Activated CD8-positive, alpha-beta T cell treated with anti-CD3 and anti-CD28 coated beads for 36 hours (primary cell): ENCODE data around the gene SEC16A. TPM values are rescaled to one million over a fixed set of nuclear protein-coding genes. Genes with fewer than 3 reads are reported as not detected.

Experiments used
- ATAC-seq: fragments of 200-7000 bp; cut with Tn5 transposase; one replicate; pipeline ENCODE4 v1.10.0; 2021; ENCODE audit warnings: mild to moderate bottlenecking, moderate library complexity
- CTCF ChIA-PET: fragments of 350-600 bp; sonication (Branson Sonifier 250); formaldehyde crosslinking; loops from one replicate; lab custom pipeline; 2021; ENCODE audit warnings: antibody characterized with exemption; lab: Charles Lee
- POLR2A ChIA-PET: fragments of 350-600 bp; sonication (Branson Sonifier 250); formaldehyde crosslinking; loops from one replicate; lab custom pipeline; 2021; ENCODE audit warnings: antibody characterized with exemption; lab: Charles Lee
- DNase-seq: peaks from one replicate; pipeline ENCODE4 v3.0.0-alpha.2; 2020
- H3K27ac Mint-ChIP-seq: one replicate; pipeline ENCODE4 v1.8.0; 2021; ENCODE audit warnings: mild to moderate bottlenecking, mixed read lengths
- H3K27me3 Mint-ChIP-seq: one replicate; pipeline ENCODE4 v1.8.0; 2021; ENCODE audit warnings: mixed read lengths
- H3K36me3 Mint-ChIP-seq: one replicate; pipeline ENCODE4 v1.8.0; 2021; ENCODE audit warnings: low read depth, mixed read lengths
- H3K4me1 Mint-ChIP-seq: one replicate; pipeline ENCODE4 v1.8.0; 2021; ENCODE audit warnings: low read depth, mixed read lengths
- H3K4me3 Mint-ChIP-seq: one replicate; pipeline ENCODE4 v1.8.0; 2021; ENCODE audit warnings: mild to moderate bottlenecking, moderate library complexity, mixed read lengths
- H3K9me3 Mint-ChIP-seq: one replicate; pipeline ENCODE4 v1.8.0; 2021; ENCODE audit warnings: mixed read lengths
- intact Hi-C: fragments of 100-400 bp; cut with micrococcal nuclease; formaldehyde crosslinking; loops from one replicate; pipeline ENCODE4 v1.10.0; 2022
- total RNA-seq, 2 experiments: library from RNA; stranded (reverse); gene quantifications; one replicate each; pipeline ENCODE4 v1.2.3, GENCODE V29; 2021
- TF ChIP-seq, protein P1 (sequence below): fragments of 200-600 bp; IDR thresholded peaks from one replicate; pipeline ENCODE4 v1.8.0; 2022; ENCODE audit warnings: antibody characterized with exemption, mild to moderate bottlenecking

SEC16A gene
- total RNA-seq, 2 experiments from 2014 or later: 67.9 to 69.8 TPM

GRCh38 chr9:136442265-136442664, 40.6 kb downstream of the SEC16A start:
- intact Hi-C loops: no loop called here
- CTCF ChIA-PET: no interaction called here
- H3K4me3 Mint-ChIP-seq: no peak overlapping the region
- peaks cover 12% of the 10 kb centered on the region for H3K4me1 Mint-ChIP-seq
- H3K27me3 Mint-ChIP-seq: no peaks in the 10 kb centered on the region
- TF ChIP-seq, protein P1, sequence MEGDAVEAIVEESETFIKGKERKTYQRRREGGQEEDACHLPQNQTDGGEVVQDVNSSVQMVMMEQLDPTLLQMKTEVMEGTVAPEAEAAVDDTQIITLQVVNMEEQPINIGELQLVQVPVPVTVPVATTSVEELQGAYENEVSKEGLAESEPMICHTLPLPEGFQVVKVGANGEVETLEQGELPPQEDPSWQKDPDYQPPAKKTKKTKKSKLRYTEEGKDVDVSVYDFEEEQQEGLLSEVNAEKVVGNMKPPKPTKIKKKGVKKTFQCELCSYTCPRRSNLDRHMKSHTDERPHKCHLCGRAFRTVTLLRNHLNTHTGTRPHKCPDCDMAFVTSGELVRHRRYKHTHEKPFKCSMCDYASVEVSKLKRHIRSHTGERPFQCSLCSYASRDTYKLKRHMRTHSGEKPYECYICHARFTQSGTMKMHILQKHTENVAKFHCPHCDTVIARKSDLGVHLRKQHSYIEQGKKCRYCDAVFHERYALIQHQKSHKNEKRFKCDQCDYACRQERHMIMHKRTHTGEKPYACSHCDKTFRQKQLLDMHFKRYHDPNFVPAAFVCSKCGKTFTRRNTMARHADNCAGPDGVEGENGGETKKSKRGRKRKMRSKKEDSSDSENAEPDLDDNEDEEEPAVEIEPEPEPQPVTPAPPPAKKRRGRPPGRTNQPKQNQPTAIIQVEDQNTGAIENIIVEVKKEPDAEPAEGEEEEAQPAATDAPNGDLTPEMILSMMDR: no peak
- no peak overlapping the region for H3K27ac Mint-ChIP-seq
- POLR2A ChIA-PET: interaction anchor here (0.9 to 1.3 kb wide), 4 partner anchors 17 to 190 kb away, joined by 3 read pairs; no protein-coding TSS in a partner anchor
- DNase-seq: no peak
- H3K9me3 Mint-ChIP-seq: no peaks in the 10 kb centered on the region
- no peak for ATAC-seq
- H3K36me3 Mint-ChIP-seq: peaks cover 25% of the 10 kb centered on the region

DNA sequence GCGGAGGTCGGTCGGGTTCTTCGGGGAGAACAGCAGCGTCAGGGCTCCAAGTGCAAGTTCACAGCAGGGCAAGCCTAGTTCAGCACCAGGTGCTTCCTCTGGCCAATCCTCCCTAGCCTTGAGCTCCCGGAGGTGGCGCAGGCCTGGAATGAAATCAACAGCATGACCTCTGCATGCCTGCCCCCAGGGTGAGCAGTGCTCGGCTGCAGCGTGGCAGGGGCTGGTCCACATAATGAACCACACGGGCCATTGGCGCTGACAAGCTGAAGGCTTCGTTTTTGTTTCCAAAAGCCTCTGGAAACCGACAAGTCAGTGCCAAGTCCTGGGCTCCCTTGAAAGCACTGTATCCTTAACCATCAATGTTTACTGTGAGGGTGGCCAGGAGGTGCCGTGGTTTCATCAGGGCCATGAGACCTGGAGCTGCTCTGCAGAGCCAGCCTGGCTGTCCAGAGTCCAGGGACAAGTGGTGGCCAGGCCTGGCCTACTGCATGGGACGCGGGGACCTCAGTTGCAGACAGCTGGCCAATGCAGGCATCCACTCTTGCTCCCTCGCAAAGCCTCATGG, 41.1 kb downstream of the SEC16A start:
- POLR2A ChIA-PET: interaction anchor here (0.9 to 1.0 kb wide), 3 partner anchors 18 to 40 kb away, joined by 3 read pairs; no protein-coding TSS in a partner anchor
- H3K36me3 Mint-ChIP-seq: peaks cover 24% of the 10 kb centered on the region
- H3K27me3 Mint-ChIP-seq: no peaks in the 10 kb centered on the region
- ATAC-seq: no peak
- TF ChIP-seq, protein P1: no peak
- no peak for DNase-seq
- no peak overlapping the region for H3K4me3 Mint-ChIP-seq
- H3K27ac Mint-ChIP-seq: no peak overlapping the region
- H3K4me1 Mint-ChIP-seq: peaks cover 17% of the 10 kb centered on the region
- no peaks in the 10 kb centered on the region for H3K9me3 Mint-ChIP-seq
- intact Hi-C loops: no loop called here
- CTCF ChIA-PET: no interaction called here

- ATAC-seq: no peak
- no peaks in the 10 kb centered on the region for H3K27me3 Mint-ChIP-seq
- intact Hi-C loops: no loop called here
- CTCF ChIA-PET: interaction anchor here (1.1 to 1.6 kb wide), 5 partner anchors 18 to 128 kb away, joined by 3 to 4 read pairs (median 4); no protein-coding TSS in a partner anchor
- peaks cover 21% of the 10 kb centered on the region for H3K4me1 Mint-ChIP-seq
- H3K27ac Mint-ChIP-seq: no peak overlapping the region
- H3K4me3 Mint-ChIP-seq: no peak overlapping the region
- no peaks in the 10 kb centered on the region for H3K9me3 Mint-ChIP-seq
- TF ChIP-seq, protein P1: no peak
- peaks cover 20% of the 10 kb centered on the region for H3K36me3 Mint-ChIP-seq
- no peak for DNase-seq
- POLR2A ChIA-PET: interaction anchor here (1.0 to 1.2 kb wide), 4 partner anchors 11 to 40 kb away, joined by 3 to 5 read pairs (median 3); no protein-coding TSS in a partner anchor
These were observed 41.6 kb downstream of the SEC16A start for GRCh38 chr9:136441191-136441680.

DNA sequence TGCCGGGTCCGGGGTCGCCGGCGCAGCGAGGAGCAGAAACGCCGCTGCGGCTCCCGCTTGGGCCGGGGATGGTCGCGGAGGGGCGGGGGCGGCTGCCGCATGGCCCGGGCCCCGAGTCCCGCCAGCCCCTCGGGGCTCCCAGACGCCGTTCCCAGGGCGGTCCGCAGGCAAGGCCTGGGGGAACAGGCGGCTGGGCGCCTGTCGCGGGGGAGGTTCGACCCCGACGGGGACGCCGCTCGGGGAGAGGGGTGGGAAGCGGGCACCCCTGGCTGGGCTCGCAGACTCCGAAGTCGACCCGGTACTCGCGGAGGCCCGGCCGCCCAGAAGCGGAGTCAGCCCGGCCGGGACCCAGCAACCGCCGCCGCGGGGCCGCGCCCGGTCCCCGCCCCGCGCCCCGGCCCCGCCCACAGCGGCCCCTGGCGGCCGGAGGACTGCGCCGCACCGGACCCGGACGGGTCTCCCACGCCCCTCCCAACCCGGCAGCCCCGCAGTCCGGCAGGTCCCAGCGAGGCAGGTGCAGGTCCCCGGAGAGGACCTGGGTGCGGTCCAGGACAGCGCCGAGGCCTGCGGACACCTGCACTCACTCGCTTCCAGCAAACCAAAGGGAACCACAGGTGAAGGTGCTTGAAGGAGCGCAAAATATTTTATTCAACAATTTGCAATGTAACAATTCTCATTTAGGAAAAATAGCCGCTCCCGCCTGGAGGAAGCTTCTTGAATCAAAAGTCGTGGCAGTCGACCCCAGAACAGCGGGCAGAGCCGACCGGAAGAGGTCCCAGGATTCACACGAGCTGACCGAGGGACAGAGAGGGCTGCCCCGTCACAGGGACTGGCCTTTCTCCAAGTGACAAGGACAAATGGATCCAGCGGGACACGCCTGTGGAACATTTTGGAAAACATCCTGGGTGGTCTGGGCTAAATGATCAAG, 43.1 kb downstream of the SEC16A start, which contains the start of gene INPP5E:
INPP5E (minus strand) TSS at position 365 of the 928 bp plus-strand sequence. CDS start 426 bp downstream, outside the sequence.
- peaks cover 24% of the 10 kb centered on the region for H3K4me1 Mint-ChIP-seq
- intact Hi-C loops: no loop called here
- TF ChIP-seq, protein P1: peak; percentile 64
- DNase-seq: peak; percentile 77
- POLR2A ChIA-PET: interaction anchor here (0.9 to 1.3 kb wide), 6 partner anchors 8 to 63 kb away, joined by 3 to 5 read pairs (median 4); partner anchors contain the start of genes ENTR1 and PMPCA
- no peak within 1 kb of the TSS for H3K27ac Mint-ChIP-seq
- H3K36me3 Mint-ChIP-seq: peaks cover 18% of the 10 kb centered on the region
- H3K27me3 Mint-ChIP-seq: no peaks in the 10 kb centered on the region
- no peaks in the 10 kb centered on the region for H3K9me3 Mint-ChIP-seq
- CTCF ChIA-PET: interaction anchor here (0.7 to 1.8 kb wide), 11 partner anchors 19 to 127 kb away, joined by 3 to 8 read pairs (median 4); no protein-coding TSS in a partner anchor
- peak within 1 kb of the TSS; percentile 83 for H3K4me3 Mint-ChIP-seq
- peak; percentile 84 for ATAC-seq
